Measurements from ENCODE around the gene PDXK. TPM values are rescaled to one million over a fixed set of nuclear protein-coding genes. Genes with fewer than 3 reads are reported as not detected.

Gene PDXK
- total and polyA plus RNA-seq, 9 of the 15 experiments (the other 6 are each of a cell fraction or from before 2014, with no cell fraction given) = 5.6 to 162 (median 76.5) TPM

- TF ChIP-seq ETS1 (conservative IDR thresholded peaks at IDR 0.05; ENCODE audit: control insufficient read depth, low read depth, low read length) (no peak; the same call in 1 of the 2 replicates), ATF1 (CRISPR knock-in tag; IDR thresholded peaks at IDR 0.05) (peak; percentile 47; the same call in 1 of the 2 replicates), ATF1 (tag; IDR thresholded peaks at IDR 0.05) (peak; percentile 89), HDAC3 (IDR thresholded peaks at IDR 0.05; ENCODE audit: borderline replicate concordance, partially characterized antibody) (no peak), ZNF589 (CRISPR knock-in tag; IDR thresholded peaks at IDR 0.05; ENCODE audit: low read depth) (0 out of 2 replicates have a peak, but pooled peaks have one; percentile 10), ELK1 (CRISPR knock-in tag; IDR thresholded peaks at IDR 0.05) (no peak), JUN (IDR thresholded peaks at IDR 0.05; ENCODE audit: borderline replicate concordance, low read depth, low read length) (peak; percentile 23; the same call in 1 of the 2 replicates), JUN (CRISPR knock-in tag; IDR thresholded peaks at IDR 0.05; ENCODE audit: borderline replicate concordance) (peak; percentile 61; the same call in 1 of the 2 replicates), FOS (IDR thresholded peaks at IDR 0.05; ENCODE audit: extremely low read depth, insufficient read length) (no peak), ZKSCAN1 (IDR thresholded peaks at IDR 0.05; ENCODE audit: low read depth, low read length) (no peak), GATAD2A (IDR thresholded peaks at IDR 0.05) (no peak), ZNF644 (tag; IDR thresholded peaks at IDR 0.05; ENCODE audit: low read depth) (no peak), BDP1 (IDR thresholded peaks at IDR 0.05; ENCODE audit: insufficient read depth, insufficient read length) (no peak), HNRNPUL1 (IDR thresholded peaks at IDR 0.05; ENCODE audit: low read length) (no peak), TBL1XR1 (IDR thresholded peaks at IDR 0.05; ENCODE audit: low read length in 2 of 2) (no peak), JUNB (CRISPR knock-in tag; conservative IDR thresholded peaks at IDR 0.05) (no peak), ZNF311 (CRISPR knock-in tag; IDR thresholded peaks at IDR 0.05) (no peak), BCOR (IDR thresholded peaks at IDR 0.05) (no peak), CBFA2T2 (conservative IDR thresholded peaks at IDR 0.05) (no peak), MXD1 (CRISPR knock-in tag; IDR thresholded peaks at IDR 0.05; ENCODE audit: borderline replicate concordance, poor library complexity, severe bottlenecking) (no peak), CREB3 (tag; conservative IDR thresholded peaks at IDR 0.05; ENCODE audit: low read depth) (no peak), SNAPC5 (CRISPR knock-in tag; IDR thresholded peaks at IDR 0.05) (no peak), ZNF695 (CRISPR knock-in tag; IDR thresholded peaks at IDR 0.05) (no peak), ZBED1 (IDR thresholded peaks at IDR 0.05) (no peak), EZH2 (IDR thresholded peaks at IDR 0.05; ENCODE audit: borderline replicate concordance, low read depth, low read length) (no peak), GATAD2B (IDR thresholded peaks at IDR 0.05; ENCODE audit: borderline replicate concordance) (peak; percentile 96), ZNF232 (CRISPR knock-in tag; IDR thresholded peaks at IDR 0.05) (no peak)
Measured at GRCh38 chr21:43718872-43719747, at the start of gene PDXK (continued).

All from K562 (cell line).